Effector memory CD8-positive, alpha-beta T cell (primary cell): ENCODE measurements around the gene CNN3.
A peak's percentile ranks its signal among the peaks of the same experiment; 100 is the strongest.

ENCODE experiments used
- ATAC-seq: fragments of 150-1000 bp; cut with Tn5 transposase; replicated peaks from 2 replicates; pipeline ENCODE4 v1.10.0; 2021; ENCODE audit warnings: mild to moderate bottlenecking, moderate library complexity
- DNase-seq, 3 experiments: peaks; one replicate each; pipeline ENCODE4 v3.0.0; 2021
- H3K27ac Mint-ChIP-seq, 2 donors: one replicate each; pipeline ENCODE4 v1.8.0; 2022; ENCODE audit warnings: mild to moderate bottlenecking in 2 of 2, mixed read lengths in 2 of 2, moderate library complexity in 2 of 2
- H3K27me3 Mint-ChIP-seq, 2 donors: one replicate each; pipeline ENCODE4 v1.8.0; 2022; ENCODE audit warnings: mixed read lengths in 2 of 2
- H3K36me3 Mint-ChIP-seq: one replicate; pipeline ENCODE4 v1.8.0; 2022; ENCODE audit warnings: mild to moderate bottlenecking, moderate library complexity, mixed read lengths; ENCODE audit not compliant: insufficient read depth
- H3K4me1 Mint-ChIP-seq, 2 donors: one replicate each; pipeline ENCODE4 v1.8.0; 2022; ENCODE audit warnings: low read depth in 2 of 2, mixed read lengths in 2 of 2
- H3K4me3 Mint-ChIP-seq, 2 donors: one replicate each; pipeline ENCODE4 v1.8.0; 2022; ENCODE audit warnings: mild to moderate bottlenecking in 2 of 2, mixed read lengths in 2 of 2, moderate library complexity in 2 of 2
- H3K9me3 Mint-ChIP-seq, 2 donors: one replicate each; pipeline ENCODE4 v1.8.0; 2022; ENCODE audit warnings: mixed read lengths in 2 of 2

CNN3 gene

DNA sequence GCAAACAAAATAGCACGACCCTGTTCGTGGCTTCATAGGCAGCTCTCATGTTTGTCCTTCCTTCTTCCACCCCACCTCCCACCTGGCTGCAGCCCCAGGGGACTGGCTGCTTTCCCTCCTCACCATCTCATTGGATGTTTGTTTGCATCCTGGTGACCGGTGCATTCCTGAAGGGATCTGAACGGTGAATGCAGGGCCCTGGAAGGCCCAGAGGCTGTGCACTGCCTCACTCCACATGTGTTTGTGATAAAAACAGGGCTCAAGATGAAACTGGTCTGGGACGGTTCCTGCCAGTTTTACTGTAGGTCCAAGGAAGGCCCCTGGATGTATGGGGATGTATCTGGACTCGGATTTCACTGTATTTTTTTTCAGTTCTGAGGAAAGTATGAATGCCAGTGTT, 42.8 kb downstream of the CNN3 start:
- ATAC-seq (no peak), DNase-seq (no peak)
- Mint-ChIP-seq H3K27ac (peak overlapping the region; percentile 26 to 88), H3K36me3 (no peaks in the 10 kb centered on the region), H3K9me3 (no peaks in the 10 kb centered on the region), H3K4me1 (peaks cover 11 to 15% of the 10 kb centered on the region in 2 donors), H3K27me3 (peaks cover 0 to 5% of the 10 kb centered on the region in 2 donors), H3K4me3 (peak overlapping the region in 1 of 2 donors; percentile 42)

DNA sequence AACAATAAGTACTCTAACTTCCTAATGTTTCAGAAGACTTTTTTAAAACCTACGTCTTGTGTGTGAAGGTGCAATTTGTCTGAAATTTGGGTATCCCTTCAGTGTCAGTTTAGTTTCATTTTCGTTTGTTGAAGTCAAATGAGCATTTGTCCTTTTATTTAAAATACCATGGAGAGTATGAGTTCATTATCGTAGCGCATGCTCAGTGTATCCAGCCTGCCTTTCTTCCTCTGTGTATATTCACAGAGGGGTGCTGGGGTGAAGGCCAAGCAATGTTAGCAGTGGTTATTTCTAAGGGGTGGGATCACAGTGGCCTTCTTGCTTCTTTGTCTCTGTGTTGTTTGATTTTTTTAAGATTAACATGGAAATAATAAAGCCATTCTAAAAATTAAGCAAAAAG, 43.2 kb downstream of the CNN3 start:
- Mint-ChIP-seq H3K4me1 (peaks cover 11 to 15% of the 10 kb centered on the region in 2 donors), H3K4me3 (peak overlapping the region; percentile 25 to 42), H3K27ac (peak overlapping the region; percentile 26 to 88), H3K27me3 (peaks cover 0 to 7% of the 10 kb centered on the region in 2 donors), H3K9me3 (no peaks in the 10 kb centered on the region), H3K36me3 (no peaks in the 10 kb centered on the region)
- DNase-seq = no peak
- ATAC-seq = no peak

DNA sequence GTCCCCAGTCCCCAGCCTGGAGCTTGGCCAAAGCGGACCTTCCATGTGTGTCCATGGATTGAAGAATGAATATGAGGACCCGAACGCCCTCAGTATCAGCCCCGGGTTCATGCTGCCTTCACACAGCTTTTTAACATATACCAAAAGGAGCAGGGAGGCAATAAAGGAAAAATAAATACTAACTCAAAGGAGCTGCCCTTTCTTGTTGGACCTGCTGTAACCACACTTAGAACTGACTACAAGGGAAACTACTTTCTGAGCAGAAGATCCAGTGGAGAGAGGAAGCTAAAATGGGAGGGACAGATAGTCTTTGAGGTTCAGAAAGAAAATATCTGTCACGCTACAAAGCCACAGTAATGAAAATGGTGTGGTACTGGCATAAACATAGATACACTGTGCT, 48.6 kb downstream of the CNN3 start:
- DNase-seq = no peak
- Mint-ChIP-seq H3K4me1 (peaks cover 7% of the 10 kb centered on the region in 2 donors), H3K36me3 (no peaks in the 10 kb centered on the region), H3K27me3 (peaks cover 35% of the 10 kb centered on the region in 2 donors), H3K27ac (no peak overlapping the region), H3K9me3 (no peaks in the 10 kb centered on the region), H3K4me3 (no peak overlapping the region)
- no peak for ATAC-seq

DNA sequence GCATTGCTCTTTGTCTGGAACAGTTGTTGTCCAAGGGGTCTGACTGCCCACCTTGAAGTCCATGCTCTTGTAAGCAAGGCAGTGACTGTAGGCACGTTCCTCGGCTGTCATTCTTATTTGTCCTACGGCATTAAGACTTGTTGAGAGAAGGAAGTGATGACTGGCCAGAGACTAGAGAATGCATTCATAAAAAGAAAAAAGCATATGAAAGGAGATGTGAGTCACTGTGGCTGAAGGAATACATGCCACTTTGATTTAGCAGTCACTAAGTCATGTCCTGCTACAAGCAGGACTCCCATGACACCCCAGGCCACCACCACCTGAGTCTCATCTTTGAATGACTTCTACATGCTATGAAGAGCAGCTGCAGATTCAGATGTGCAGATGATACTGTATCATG, 50.5 kb downstream of the CNN3 start:
- H3K4me3 Mint-ChIP-seq = no peak overlapping the region
- H3K9me3 Mint-ChIP-seq = no peaks in the 10 kb centered on the region
- no peaks in the 10 kb centered on the region for H3K4me1 Mint-ChIP-seq
- H3K27me3 Mint-ChIP-seq = peaks cover 37 to 45% of the 10 kb centered on the region in 2 donors
- H3K36me3 Mint-ChIP-seq = peaks cover 6% of the 10 kb centered on the region
- DNase-seq (no peak), ATAC-seq (no peak)
- H3K27ac Mint-ChIP-seq = no peak overlapping the region

DNA sequence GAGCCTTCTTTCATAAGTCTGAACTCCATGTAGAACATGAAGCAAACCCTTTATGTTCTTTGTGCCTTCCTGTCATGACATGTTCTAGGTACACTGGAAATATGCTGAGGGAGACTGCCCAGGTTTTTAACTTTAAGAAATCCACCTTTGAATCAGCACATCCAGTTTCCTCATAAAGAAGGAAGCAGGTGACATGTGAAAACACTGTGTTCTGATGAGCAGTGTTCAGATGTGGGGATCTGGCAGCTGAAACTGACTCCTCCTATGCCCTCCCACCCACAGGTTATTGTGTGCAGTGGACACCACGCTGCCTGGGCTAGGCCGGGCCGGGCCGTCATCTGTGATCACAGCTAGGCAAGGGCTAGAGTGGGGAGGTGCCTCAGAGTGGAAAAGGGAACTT, 51.1 kb downstream of the CNN3 start:
- Mint-ChIP-seq H3K36me3 (peaks cover 6% of the 10 kb centered on the region), H3K4me1 (no peaks in the 10 kb centered on the region), H3K27me3 (peaks cover 39 to 45% of the 10 kb centered on the region in 2 donors), H3K27ac (no peak overlapping the region), H3K9me3 (no peaks in the 10 kb centered on the region), H3K4me3 (no peak overlapping the region)
- no peak for DNase-seq
- ATAC-seq = no peak

DNA sequence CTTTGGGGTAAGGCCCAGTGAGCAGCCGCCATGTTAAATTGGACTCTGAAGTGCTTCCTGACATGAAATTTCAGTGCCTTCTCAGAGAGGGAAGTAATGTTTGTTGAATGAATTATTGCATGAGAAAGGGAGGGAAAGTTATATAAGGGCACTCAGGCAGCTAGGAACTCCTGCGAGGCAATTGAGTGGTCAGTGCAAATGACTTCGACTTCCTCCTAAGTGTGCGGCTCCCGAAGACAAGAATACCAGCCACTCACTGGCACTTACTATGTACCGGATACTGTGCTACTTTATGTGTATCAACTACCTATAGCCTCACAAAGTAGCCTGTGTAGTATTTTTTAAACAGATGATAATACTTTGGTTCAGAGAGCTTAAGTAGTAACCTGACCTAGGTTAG, 52.5 kb downstream of the CNN3 start:
- DNase-seq = no peak
- no peaks in the 10 kb centered on the region for H3K9me3 Mint-ChIP-seq
- H3K27ac Mint-ChIP-seq = no peak overlapping the region
- no peaks in the 10 kb centered on the region for H3K4me1 Mint-ChIP-seq
- peaks cover 45 to 48% of the 10 kb centered on the region in 2 donors for H3K27me3 Mint-ChIP-seq
- ATAC-seq = no peak
- no peak overlapping the region for H3K4me3 Mint-ChIP-seq
- peaks cover 6% of the 10 kb centered on the region for H3K36me3 Mint-ChIP-seq

DNA sequence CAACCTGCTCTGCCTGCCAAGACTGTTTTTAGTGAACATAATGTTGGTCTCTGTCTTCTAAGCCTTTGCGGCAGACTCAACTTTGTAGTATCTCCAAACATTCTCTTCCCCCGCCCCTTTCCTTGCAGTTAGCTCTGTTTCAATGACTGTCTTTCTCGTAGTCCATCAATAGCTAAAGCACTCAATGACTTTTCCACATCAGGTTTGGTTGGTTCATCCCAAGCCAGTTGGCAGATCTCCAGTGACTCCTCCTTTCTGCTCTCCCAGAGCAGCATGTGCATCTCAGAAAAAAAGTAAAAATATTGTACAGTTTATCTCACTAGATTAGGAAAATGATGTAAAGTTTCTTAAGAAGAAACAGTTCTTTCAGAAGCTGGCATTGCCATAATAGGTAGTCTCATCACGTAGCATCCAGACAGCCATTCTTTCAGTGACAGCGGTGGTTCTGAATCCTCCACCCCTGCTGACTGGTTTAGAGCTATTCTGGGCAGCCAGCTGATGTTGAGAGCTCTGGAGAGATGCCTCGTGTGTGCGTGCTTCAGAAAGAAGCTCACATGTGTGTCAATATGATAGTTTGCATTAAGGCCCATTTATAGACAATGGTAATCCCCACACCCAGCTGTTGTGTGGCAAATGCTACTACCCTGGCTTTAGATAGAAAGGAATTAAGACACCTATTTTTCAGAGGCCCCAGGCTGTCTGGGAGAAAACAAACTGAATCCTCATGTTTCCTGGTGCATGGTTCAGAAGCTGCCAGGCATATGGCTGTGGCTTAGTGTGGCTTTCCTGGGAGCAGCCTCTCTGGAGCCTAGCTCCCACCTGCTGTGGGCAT, 53.2 kb downstream of the CNN3 start:
- no peaks in the 10 kb centered on the region for H3K4me1 Mint-ChIP-seq
- no peaks in the 10 kb centered on the region for H3K9me3 Mint-ChIP-seq
- H3K36me3 Mint-ChIP-seq = peaks cover 8% of the 10 kb centered on the region
- ATAC-seq = no peak
- H3K4me3 Mint-ChIP-seq = no peak overlapping the region
- no peak for DNase-seq
- no peak overlapping the region for H3K27ac Mint-ChIP-seq
- H3K27me3 Mint-ChIP-seq = peaks cover 45 to 46% of the 10 kb centered on the region in 2 donors

DNA sequence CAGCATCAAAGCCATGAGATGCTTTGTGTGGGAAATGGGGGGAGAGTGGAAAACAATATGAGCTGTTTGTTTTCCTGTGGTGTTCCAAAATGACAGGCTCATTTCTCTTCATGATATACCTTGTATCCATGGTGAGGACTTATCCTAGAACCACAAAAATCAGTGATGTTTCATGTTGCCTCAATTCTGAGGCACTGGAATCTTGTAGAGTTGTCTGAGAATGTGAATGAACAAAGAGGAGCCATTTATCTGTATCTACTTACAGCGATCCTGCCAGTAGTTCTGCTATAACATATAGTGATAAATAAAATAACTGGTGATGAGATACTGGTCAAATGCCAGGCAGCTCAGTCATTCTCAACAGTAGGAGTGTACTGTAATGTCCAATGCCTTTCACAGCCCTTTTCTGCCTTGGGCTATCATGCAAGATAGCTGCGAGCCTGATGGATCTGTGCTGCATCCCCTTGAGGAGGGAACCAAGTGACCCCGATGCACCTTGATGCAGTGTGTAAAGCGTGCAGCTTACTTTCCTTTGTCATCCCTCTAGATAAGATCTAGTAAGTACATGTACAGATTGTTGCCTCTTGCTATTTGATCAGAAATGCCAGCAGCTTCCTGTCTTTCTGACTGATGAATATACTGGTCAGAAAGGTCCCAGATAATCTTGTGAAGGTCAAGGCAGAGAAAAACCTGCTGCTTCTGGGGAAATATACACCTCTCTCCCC, 54.0 kb downstream of the CNN3 start:
- DNase-seq = no peak
- Mint-ChIP-seq H3K4me1 (no peaks in the 10 kb centered on the region), H3K9me3 (no peaks in the 10 kb centered on the region), H3K4me3 (no peak overlapping the region), H3K36me3 (peaks cover 10% of the 10 kb centered on the region), H3K27me3 (peaks cover 40 to 45% of the 10 kb centered on the region in 2 donors), H3K27ac (no peak overlapping the region)
- ATAC-seq = no peak

DNA sequence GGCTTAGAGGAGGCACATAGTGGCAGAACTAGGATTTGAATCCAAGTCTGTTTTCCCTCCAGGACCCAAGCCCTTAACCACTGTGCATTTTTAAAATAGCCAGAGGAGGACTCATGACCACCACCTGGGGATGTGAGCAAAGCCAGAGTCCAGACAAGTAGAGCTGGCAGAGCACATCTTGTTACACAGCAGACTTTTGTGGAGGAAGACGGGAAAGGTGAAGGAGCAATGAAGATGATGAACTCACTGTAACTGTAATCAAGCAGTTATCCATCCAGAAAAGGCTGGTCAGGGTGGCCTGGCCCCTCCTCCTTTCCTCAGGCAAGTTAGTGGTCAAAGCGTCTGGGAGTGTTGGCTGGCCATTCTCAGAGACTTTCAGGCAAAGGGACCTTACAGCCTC, 55.9 kb downstream of the CNN3 start:
- no peaks in the 10 kb centered on the region for H3K9me3 Mint-ChIP-seq
- H3K4me1 Mint-ChIP-seq = no peaks in the 10 kb centered on the region
- H3K36me3 Mint-ChIP-seq = peaks cover 10% of the 10 kb centered on the region
- DNase-seq (no peak), ATAC-seq (no peak)
- no peak overlapping the region for H3K27ac Mint-ChIP-seq
- H3K27me3 Mint-ChIP-seq = peaks cover 31% of the 10 kb centered on the region in 2 donors
- H3K4me3 Mint-ChIP-seq = no peak overlapping the region

DNA sequence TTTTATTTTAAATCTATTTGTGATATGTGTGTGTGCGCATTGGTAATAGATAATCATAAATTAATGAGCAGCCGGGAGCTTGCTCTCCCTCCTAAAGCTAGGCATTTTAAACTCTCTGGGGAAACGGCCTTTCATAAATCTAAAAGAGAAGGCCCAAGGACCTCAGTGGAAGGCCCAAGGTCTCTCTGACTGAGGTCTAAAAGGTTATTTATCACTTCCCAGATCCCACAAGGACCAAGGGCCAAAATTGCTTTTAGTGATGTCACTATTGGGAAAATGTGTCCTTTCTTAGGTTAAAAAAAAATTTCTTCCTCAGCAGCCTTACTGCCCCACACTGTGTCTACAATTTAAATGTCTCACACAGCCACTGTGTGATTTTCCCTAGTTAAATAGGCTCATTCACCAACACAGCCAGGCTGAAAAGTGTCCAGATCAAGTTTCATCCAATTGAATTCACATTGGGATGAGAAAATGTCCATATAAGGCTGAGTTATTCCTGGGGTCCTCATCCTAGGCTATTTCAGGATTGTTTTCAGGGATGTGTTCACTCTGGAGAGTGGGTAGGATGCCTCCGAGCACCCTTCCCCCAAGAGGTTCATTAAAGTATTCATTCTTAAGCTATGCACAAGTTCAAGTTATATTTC, 60.6 kb downstream of the CNN3 start:
- Mint-ChIP-seq H3K4me3 (no peak overlapping the region), H3K36me3 (peaks cover 3% of the 10 kb centered on the region), H3K27ac (no peak overlapping the region), H3K27me3 (peaks cover 0 to 10% of the 10 kb centered on the region in 2 donors), H3K4me1 (no peaks in the 10 kb centered on the region), H3K9me3 (no peaks in the 10 kb centered on the region)
- DNase-seq (no peak), ATAC-seq (no peak)

DNA sequence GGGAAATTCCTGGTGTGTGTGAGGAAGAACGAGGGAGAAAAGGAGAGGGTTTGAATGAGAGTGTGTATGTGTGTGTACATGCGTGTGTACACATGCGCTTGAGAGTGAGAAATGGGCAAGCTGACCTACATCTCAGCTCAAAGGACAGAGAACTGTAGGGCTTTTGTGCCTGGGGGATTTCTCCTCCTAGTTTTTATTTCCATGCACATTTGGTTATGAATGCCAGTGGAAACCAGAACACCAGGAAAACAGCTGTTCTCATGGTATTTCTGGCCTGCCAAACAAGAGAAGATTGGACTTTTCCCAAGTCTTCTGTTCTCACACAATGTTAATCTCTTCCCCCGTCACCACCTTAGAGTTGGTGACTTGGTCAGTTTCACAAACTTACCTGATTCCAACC, 61.5 kb downstream of the CNN3 start:
- Mint-ChIP-seq H3K9me3 (no peaks in the 10 kb centered on the region), H3K36me3 (peaks cover 3% of the 10 kb centered on the region), H3K27ac (no peak overlapping the region), H3K4me1 (no peaks in the 10 kb centered on the region), H3K4me3 (no peak overlapping the region), H3K27me3 (peaks cover 0 to 4% of the 10 kb centered on the region in 2 donors)
- DNase-seq (no peak), ATAC-seq (no peak)

DNA sequence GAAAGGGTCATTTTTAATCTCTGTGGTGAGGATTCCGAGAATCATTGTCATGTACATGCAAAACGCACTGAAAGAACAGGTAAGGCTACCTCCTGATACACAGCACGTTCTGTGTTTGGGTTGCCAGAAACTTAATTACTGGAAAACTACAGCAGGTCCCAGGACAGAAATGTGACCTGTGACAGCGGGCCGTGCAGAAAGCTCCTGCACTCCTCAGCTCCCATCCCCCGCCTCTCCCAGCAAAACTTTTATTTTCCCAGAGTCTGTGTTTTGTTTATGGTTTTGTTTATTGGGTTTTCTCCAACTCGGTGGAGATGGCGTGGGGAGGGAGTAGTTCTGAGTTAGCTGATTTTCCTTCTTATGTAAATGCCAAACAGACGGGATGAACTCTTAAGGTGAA, 62.1 kb downstream of the CNN3 start:
- H3K4me3 Mint-ChIP-seq = no peak overlapping the region
- ATAC-seq = no peak
- H3K36me3 Mint-ChIP-seq = peaks cover 3% of the 10 kb centered on the region
- no peaks in the 10 kb centered on the region for H3K27me3 Mint-ChIP-seq
- H3K4me1 Mint-ChIP-seq = no peaks in the 10 kb centered on the region
- DNase-seq = no peak
- H3K9me3 Mint-ChIP-seq = no peaks in the 10 kb centered on the region
- no peak overlapping the region for H3K27ac Mint-ChIP-seq

DNA sequence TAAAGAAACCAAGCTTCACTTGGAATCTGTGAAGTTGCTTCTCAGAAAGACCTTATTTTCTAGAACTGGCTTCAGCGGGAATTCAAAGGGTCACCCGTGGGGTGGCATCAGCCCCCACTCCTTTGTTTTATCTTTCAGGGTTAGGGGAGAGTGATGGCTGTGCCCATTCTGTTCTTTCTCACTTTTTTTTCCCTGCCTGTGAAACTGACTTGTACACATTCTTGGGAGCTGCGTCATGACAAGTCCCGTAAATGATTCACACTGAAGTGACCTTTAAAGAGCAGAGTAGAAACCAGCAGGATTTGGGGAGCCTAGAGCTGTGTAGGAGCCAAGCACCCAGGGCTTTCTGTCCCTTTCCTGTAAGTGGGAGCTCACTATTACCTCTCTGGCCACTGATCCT, 63.0 kb downstream of the CNN3 start:
- Mint-ChIP-seq H3K36me3 (peaks cover 3% of the 10 kb centered on the region), H3K9me3 (no peaks in the 10 kb centered on the region), H3K27ac (no peak overlapping the region), H3K4me1 (no peaks in the 10 kb centered on the region), H3K4me3 (no peak overlapping the region), H3K27me3 (peaks cover 5 to 7% of the 10 kb centered on the region in 2 donors)
- ATAC-seq (no peak), DNase-seq (no peak)
